K562 treated with DMSO at 1 percent for 12 hours (cell line): ENCODE results near the gene CCL26. TPM values are rescaled to one million over a fixed set of nuclear protein-coding genes. Genes with fewer than 3 reads are reported as not detected.

Experiments
- total RNA-seq: library from RNA; unstranded; fragments of 300-600 nt; gene quantifications from 2 replicates; pipeline ENCODE4 v1.2.3, GENCODE V29; 2022; ENCODE audit not compliant: insufficient read depth

Gene CCL26, protein sequence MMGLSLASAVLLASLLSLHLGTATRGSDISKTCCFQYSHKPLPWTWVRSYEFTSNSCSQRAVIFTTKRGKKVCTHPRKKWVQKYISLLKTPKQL
- total RNA-seq: not detected in 2 replicates

DNA sequence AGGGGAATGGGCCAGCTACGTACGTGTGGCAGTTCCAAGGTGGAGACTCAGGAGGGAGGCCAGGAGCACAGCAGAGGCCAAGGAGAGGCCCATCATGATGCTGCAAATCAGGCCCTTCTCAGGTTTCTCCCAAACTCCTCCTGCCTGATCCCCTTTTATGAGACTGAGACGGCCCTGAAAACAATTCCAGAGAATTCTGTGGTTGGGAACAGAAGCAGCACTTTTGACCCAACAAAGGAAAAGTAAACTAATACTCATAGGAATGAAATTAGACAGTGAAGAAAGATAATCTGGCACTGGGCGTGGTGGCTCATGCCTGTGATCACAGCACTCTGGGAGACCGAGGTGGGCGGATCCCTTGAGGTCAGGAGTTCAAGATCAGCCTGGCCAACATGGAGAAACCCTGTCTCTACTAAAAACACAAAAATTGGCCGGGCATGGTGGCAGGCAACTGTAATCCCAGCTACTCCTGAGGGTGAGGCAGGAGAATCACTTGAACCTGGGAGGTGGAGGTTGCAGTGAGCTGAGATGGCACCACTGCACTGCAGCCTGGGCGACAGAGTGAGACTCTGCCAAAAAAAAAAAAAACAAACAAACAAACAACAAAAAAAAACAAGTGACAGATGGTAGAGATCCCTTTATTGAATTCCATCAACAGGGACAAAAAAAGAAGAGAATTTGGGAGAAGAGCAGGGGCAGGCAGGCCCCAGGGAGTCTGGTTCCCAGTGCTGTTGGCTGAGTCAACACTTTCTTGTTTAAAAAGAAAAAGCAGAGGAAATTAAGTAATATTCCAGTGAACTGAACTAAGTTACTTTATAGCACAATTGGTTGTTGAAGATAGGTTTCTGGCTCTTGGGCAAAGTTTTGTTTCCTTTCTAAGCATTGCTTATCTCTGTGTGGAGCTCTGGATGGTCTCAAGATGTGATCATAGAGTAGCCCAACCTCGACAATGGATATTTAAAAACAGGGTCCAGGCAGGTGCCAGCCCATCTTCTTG lies at the start of gene CCL26:
CCL26 (minus strand) TSS at position 131 of the 997 bp plus-strand sequence; CDS start at position 96, 35 bp downstream.

DNA sequence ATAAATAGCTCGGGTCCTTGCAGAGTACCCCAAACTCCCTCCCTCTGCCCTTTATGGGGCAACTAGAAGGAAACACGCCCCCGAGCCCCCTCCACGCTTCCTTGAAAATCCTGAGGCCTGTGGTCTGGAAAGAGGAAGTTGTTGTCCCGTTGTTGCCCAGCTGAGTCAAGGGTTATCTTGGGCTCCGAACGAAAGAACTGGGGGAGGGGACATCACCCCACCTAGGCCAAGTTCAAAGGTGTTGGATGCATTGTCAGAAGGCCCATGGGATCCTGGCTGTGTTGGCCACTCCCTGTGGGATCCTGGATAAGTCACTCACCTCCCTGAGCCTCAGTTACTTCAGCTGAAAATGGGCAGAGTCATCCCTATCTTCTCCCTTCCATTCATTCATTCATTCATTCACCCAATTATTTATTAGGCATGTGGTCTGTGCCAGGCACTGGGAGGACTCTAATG lies 41.8 kb upstream of the CCL26 start, which contains the start of gene CCL24:
CCL24 (minus strand) TSS at position 26 of the 456 bp plus-strand sequence. CDS start 91 bp downstream, outside the sequence.

GRCh38 chr7:75738604-75738974 lies 33.4 kb downstream of the CCL26 start, which contains the start of gene HIP1:
TSS of gene HIP1 (minus strand) at chr7:75738941. CDS start at chr7:75738920, 21 bp downstream.

Other genes starting within 250 kb of the CCL26 start
- 7.2 and 20.9 TPM in 2 replicates for gene HIP1, start 33.3 kb downstream of the CCL26 start, total RNA-seq
- not detected in 2 replicates for gene CCL24, start 41.6 kb upstream of the CCL26 start, total RNA-seq
- 104 and 128 TPM in 2 replicates for gene RHBDD2, start 106.8 kb upstream of the CCL26 start, total RNA-seq
- 163 and 184 TPM in 2 replicates for gene POR, start 142.9 kb upstream of the CCL26 start, total RNA-seq
- gene TMEM120A, start 222.4 kb upstream of the CCL26 start, total RNA-seq: 48.9 and 54.8 TPM in 2 replicates